Heart left ventricle (tissue), 16 donors: Measurements from ENCODE around the gene ARMC5. TPM values are rescaled to one million over a fixed set of nuclear protein-coding genes. Genes with fewer than 3 reads are reported as not detected.

Source experiments
- ATAC-seq, 4 donors: fragments of 200-7000 bp; cut with Tn5 transposase; one replicate each; pipeline ENCODE4 v1.9.1; 2020 to 2022; ENCODE audit warnings: moderate library complexity in 4 of 4, mild to moderate bottlenecking in 3 of 4, moderate number of reproducible peaks in 1 of 4
- DNase-seq, 5 donors: peaks; one replicate each; pipeline ENCODE4 v3.0.0-alpha.2; 2020
- H3K27ac ChIP-seq, 12 donors: fragments of 200-600 bp; sonication (generic) in 4 of 12; one replicate each; pipeline versions ENCODE4 v1.5.0 to v1.8.0; 2016 to 2022; ENCODE audit warnings: mild to moderate bottlenecking in 2 of 12
- H3K27me3 ChIP-seq, 9 donors: fragments of 200-600 bp; sonication (generic) in 2 of 9; one replicate each; pipeline versions ENCODE4 v1.5.1 to v1.8.0; 2016 to 2022; ENCODE audit warnings: mild to moderate bottlenecking in 3 of 9
- H3K36me3 ChIP-seq, 9 donors: fragments of 200-600 bp; sonication (generic) in 2 of 9; one replicate each; pipeline versions ENCODE4 v1.5.0 to v1.8.0; 2018 to 2022; ENCODE audit warnings: mild to moderate bottlenecking in 2 of 9
- H3K4me1 ChIP-seq, 12 donors: fragments of 200-600 bp; sonication (generic) in 4 of 12; one replicate each; pipeline versions ENCODE4 v1.5.0 to v1.8.0; 2016 to 2022; ENCODE audit warnings: mild to moderate bottlenecking in 3 of 12
- H3K4me3 ChIP-seq, 12 donors: fragments of 200-600 bp; sonication (generic) in 4 of 12; one replicate each; pipeline versions ENCODE4 v1.5.0 to v1.8.0; 2017 to 2022; ENCODE audit warnings: mild to moderate bottlenecking in 9 of 12, moderate library complexity in 4 of 12
- H3K9me3 ChIP-seq, 12 donors: fragments of 200-600 bp; sonication (generic) in 4 of 12; one replicate each; pipeline versions ENCODE4 v1.5.0 to v1.8.0; 2016 to 2022; ENCODE audit warnings: mild to moderate bottlenecking in 1 of 12
- POLR2A ChIP-seq, 2 donors: fragments of 450-650 bp; IDR thresholded peaks; one replicate each; pipeline ENCODE4 v1.6.1; 2017; ENCODE audit warnings: antibody characterized with exemption in 2 of 2, mild to moderate bottlenecking in 2 of 2, moderate library complexity in 2 of 2
- WGBS, 4 donors: extraction: QIAGEN DNeasy Blood & Tissue Kit in 2 of 4; methylation state at CpG; one replicate each; pipeline versions ENCODE4 v1.1.5 to v1.1.7; 2013 to 2018; 5-methylcytosine and 5-hydroxymethylcytosine counted together
- intact Hi-C, 10 donors: fragments of 100-400 bp; cut with DNase I; formaldehyde crosslinking; loops; one replicate each; pipeline versions ENCODE4 v1.11.1 to v1.14.2; 2022
- polyA plus RNA-seq, 2 donors: library from polyadenylated mRNA; stranded (reverse); fragments of 200-250 nt; gene quantifications; one replicate each; pipeline ENCODE4 v1.2.3, GENCODE V29; 2013
- total RNA-seq, 9 donors: library from RNA; depleted of rRNA in 2 of 9; stranded (reverse); fragments of >200 nt in 2 of 9; fragmentation: NEBNext Ultra II Directional in 3 of 9; extraction: Animal tissue kit (Norgen Biotek cat#: 25700) in 3 of 9; gene quantifications; one replicate each; pipeline versions ENCODE4 v1.1.0 to v1.2.4, GENCODE V29; 2016 to 2023
- TF ChIP-seq, protein P1 (sequence below), 12 donors: fragments of 200-600 bp; sonication (generic) in 4 of 12; IDR thresholded peaks; one replicate each; pipeline versions ENCODE4 v1.5.0 to v1.8.0; 2018 to 2022; ENCODE audit warnings: antibody characterized with exemption in 12 of 12, mild to moderate bottlenecking in 5 of 12
- donor health status: ischemic (EF 13 %, LVEDD 7.1; RV severe dilation, severe dysfunction).
- donor health status: healthy with polysubstance abuse.
- donor health status: DM: no; HTN: yes; CAD: no.
- donor health status: DM: no; HTN: no; CAD: no.
- donor health status: ischemic (EF 25% LVEDD 6.9; RV normal size, moderate dysfunction).
- donor health status: ischemic (EF 25% LVEDD 5.7; RV mildly dilated, moderate dysfunction).
- donor health status: healthy.
- donor health status: DM: yes; HTN: yes; CAD: no.
- donor health status: ischemic (EF 35%, LVEDD 5.7; RV mildly dilated, moderate dysfunction).
- donor health status: nonischemic (EF 11% LVEDD 7.7; RV severe dilation, severe dysfunction).
- donor health status: DM: yes; HTN: yes; CAD: no.
- donor health status: PGD.
- donor health status: ischemic (EF 29% LVEDD 5.4; RV normal size, mild dysfunction).
- donor health status: nonischemic (EF 23%, LVEDD 6.1; RV moderate dilation, normal function).

ARMC5 gene
- total and polyA plus RNA-seq, 11 donors: 4.1 to 9.2 (median 6.6) TPM

DNA sequence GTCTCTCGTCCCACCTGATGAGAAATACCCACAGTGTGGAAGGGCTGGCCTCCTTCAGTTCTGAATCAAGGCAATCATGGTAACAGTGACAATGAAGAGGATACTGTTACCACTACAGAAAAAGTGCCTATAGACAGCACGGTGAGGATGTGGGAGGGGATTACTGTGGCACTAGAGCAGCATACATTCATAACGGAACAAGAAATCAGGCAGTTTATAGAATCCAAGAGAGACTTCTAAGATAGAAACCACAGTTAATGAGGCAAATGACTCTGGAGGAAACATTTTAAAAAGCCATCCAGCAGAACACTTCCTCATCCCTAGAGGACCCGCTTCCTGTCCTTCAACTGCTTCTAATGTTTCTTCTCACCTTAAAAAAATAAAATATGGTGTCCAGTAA, 46.2 kb downstream of the ARMC5 start:
- Histone ChIP-seq H3K4me1 (peaks cover 4 to 73% (median 49%) of the 10 kb centered on the region in 12 donors), H3K4me3 (no peak overlapping the region), H3K27ac (peak overlapping the region in 1 of 12 donors; percentile 61), H3K36me3 (peaks cover 0 to 19% (median 10%) of the 10 kb centered on the region in 9 donors), H3K27me3 (no peaks in the 10 kb centered on the region), H3K9me3 (no peaks in the 10 kb centered on the region)
- intact Hi-C loops: loop anchor here in 6 of 10 donors (5.0 to 10.0 kb wide), 7 partner anchors 33 to 369 kb away; partner anchors contain the start of genes ARMC5 (in 2 of the 6), TGFB1I1 (in 2 of the 6) and ZNF267 (in 2 of the 6)
- TF ChIP-seq, protein P1, sequence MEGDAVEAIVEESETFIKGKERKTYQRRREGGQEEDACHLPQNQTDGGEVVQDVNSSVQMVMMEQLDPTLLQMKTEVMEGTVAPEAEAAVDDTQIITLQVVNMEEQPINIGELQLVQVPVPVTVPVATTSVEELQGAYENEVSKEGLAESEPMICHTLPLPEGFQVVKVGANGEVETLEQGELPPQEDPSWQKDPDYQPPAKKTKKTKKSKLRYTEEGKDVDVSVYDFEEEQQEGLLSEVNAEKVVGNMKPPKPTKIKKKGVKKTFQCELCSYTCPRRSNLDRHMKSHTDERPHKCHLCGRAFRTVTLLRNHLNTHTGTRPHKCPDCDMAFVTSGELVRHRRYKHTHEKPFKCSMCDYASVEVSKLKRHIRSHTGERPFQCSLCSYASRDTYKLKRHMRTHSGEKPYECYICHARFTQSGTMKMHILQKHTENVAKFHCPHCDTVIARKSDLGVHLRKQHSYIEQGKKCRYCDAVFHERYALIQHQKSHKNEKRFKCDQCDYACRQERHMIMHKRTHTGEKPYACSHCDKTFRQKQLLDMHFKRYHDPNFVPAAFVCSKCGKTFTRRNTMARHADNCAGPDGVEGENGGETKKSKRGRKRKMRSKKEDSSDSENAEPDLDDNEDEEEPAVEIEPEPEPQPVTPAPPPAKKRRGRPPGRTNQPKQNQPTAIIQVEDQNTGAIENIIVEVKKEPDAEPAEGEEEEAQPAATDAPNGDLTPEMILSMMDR (IDR thresholded peaks at IDR 0.05): no peak
- no peak for TF ChIP-seq POLR2A (IDR thresholded peaks at IDR 0.05)
- no peak for DNase-seq
- no peak for ATAC-seq
- WGBS, 4 donors: 67 to 84% (median 70%) methylated on average over 4 of the region's 4 CpGs

DNA sequence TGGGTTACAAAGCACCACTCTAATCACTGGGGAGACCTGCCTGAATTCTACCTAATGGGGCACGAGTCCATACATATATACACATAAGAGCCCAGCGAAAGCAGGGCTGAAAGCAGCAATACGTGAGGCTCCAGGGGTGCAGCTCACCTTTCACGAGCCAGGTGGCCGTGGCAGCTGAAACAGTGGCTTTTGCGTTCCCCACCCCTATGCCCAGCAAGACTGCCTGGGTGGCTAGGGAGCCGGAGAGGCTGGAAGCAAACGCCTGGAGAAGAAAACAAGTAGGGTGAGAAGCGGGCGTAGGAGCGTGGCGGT, 48.3 kb downstream of the ARMC5 start:
- ATAC-seq (peak in 1 of 4 donors; percentile 3), DNase-seq (no peak)
- intact Hi-C loops: loop anchor here in 6 of 10 donors (5.0 to 10.0 kb wide), 7 partner anchors 35 to 367 kb away; partner anchors contain the start of genes ARMC5 (in 2 of the 6), TGFB1I1 (in 2 of the 6) and ZNF267 (in 2 of the 6)
- Histone ChIP-seq H3K9me3 (no peaks in the 10 kb centered on the region), H3K36me3 (peaks cover 0 to 16% (median 8%) of the 10 kb centered on the region in 9 donors), H3K27ac (peak overlapping the region; percentile 82 to 98 (median 94)), H3K4me3 (peak overlapping the region; percentile 73 to 100 (median 86)), H3K27me3 (no peaks in the 10 kb centered on the region), H3K4me1 (peaks cover 4 to 64% (median 49%) of the 10 kb centered on the region in 12 donors)
- 2 to 6% (median 3%) methylated on average over 7 to 12 of the region's 12 CpGs for WGBS, 4 donors
- TF ChIP-seq, protein P1 (IDR thresholded peaks at IDR 0.05): no peak
- TF ChIP-seq POLR2A (IDR thresholded peaks at IDR 0.05): no peak

DNA sequence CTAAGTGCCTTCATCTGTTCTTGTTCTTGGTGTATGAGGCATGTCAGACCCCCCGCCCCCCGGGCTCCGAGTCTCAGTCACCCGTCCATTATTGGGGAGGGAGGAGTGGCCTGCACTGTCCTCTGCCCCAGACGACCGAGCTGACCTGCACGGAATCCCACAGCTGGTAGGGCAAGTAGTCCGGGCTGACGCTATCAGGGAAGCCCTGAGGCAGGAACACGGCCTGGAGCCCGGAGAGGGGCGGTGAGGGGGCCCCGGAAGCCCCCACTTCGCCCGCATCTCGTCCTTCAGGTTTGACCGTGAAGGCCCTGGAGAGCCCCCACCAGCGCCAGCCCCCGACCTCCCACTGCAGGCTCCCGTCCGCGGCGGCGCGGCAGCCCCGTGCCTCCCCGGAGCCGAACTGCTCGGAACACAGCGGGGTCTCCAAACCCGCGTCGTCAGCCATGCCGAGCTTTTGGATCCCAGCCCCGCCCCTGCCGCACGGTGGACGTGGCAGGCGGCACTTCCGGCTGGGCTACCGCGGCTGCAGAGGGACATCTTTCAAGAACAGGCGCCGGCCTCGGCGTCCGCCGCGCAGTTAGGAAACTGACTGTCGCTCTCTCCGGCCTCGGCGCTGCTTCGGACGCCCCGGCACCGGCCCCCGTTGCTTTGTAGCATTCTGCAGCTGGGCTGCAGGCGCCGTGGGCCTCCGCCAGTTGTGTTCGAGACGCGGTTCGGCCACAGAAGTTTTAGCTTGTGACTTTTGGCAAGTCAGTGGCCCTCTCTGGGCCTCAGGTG, 48.8 kb downstream of the ARMC5 start, which contains the start of gene RUSF1:
Gene RUSF1 (minus strand): TSS at position 463 of the 777 bp plus-strand sequence. CDS start 18 bp downstream, at position 445.
- ATAC-seq (peak; percentile 89 to 97 (median 96)), DNase-seq (peak; percentile 93 to 96 (median 94))
- TF ChIP-seq, protein P1 (IDR thresholded peaks at IDR 0.05): peak in 1 of 12 donors; percentile 10
- TF ChIP-seq POLR2A (IDR thresholded peaks at IDR 0.05): peak in 1 of 2 donors; percentile 76
- intact Hi-C loops: loop anchor here in 6 of 10 donors (1.0 to 10.0 kb wide), 9 partner anchors 35 to 367 kb away; partner anchors contain the start of genes ARMC5 (in 3 of the 6), TGFB1I1 (in 3 of the 6) and ZNF267 (in 2 of the 6)
- Histone ChIP-seq H3K4me1 (peaks cover 4 to 58% (median 48%) of the 10 kb centered on the region in 12 donors), H3K27ac (peak within 1 kb of the TSS; percentile 82 to 98 (median 94)), H3K36me3 (peaks cover 0 to 16% (median 8%) of the 10 kb centered on the region in 9 donors), H3K4me3 (peak within 1 kb of the TSS; percentile 73 to 100 (median 86)), H3K9me3 (no peaks in the 10 kb centered on the region), H3K27me3 (no peaks in the 10 kb centered on the region)
- WGBS, 4 donors: 0 to 1% (median 0%) methylated on average over 23 to 65 of the region's 65 CpGs
